ENCODE data around the gene UNC93A. TPM values are rescaled to one million over a fixed set of nuclear protein-coding genes. Genes with fewer than 3 reads are reported as not detected.
A peak's percentile ranks its signal among the peaks of the same experiment; 100 is the strongest.
"Not testable (repeated sequence)": the region's sequence is repeated elsewhere in the genome, so short reads cannot be mapped to it uniquely, and the experiment has no call there.

Gene UNC93A
- total RNA-seq, 1 donor from 2014 or later: not detected

DNA sequence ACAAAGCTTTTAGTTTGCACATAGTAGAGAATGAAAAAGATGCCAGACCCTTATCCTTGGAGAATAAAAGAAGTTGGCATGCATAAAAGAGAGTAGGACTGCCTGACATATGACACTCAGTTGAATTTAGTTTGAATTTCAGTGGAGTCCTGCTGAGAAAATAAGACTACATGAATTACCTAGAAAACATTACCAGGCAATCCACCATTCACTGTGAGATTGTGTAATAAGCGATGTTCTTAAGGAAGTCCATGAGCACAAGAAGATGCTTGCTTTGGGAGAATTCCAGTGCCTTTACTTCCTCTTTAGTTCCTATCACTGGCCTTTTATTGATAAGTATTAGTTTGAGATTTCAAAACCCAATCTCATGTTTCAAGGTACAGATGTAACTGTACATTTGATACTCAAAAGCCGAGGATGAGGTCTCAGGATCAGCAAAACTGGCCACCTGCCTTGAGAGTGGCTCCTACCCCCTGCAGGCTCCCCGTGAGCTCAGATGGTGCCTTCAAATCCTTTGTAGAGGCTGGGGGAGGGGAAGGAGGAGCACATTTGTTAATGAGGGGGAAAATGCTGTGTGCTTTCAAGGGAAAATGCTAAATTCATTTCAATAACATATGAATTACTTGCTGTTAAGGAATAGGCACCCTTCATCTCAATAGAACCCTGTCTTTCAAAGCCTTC is 11.2 kb upstream of the UNC93A start:
- no peak overlapping the region for H3K27ac Mint-ChIP-seq (ENCODE audit: unreplicated experiment)
- TF ChIP-seq, protein P1, sequence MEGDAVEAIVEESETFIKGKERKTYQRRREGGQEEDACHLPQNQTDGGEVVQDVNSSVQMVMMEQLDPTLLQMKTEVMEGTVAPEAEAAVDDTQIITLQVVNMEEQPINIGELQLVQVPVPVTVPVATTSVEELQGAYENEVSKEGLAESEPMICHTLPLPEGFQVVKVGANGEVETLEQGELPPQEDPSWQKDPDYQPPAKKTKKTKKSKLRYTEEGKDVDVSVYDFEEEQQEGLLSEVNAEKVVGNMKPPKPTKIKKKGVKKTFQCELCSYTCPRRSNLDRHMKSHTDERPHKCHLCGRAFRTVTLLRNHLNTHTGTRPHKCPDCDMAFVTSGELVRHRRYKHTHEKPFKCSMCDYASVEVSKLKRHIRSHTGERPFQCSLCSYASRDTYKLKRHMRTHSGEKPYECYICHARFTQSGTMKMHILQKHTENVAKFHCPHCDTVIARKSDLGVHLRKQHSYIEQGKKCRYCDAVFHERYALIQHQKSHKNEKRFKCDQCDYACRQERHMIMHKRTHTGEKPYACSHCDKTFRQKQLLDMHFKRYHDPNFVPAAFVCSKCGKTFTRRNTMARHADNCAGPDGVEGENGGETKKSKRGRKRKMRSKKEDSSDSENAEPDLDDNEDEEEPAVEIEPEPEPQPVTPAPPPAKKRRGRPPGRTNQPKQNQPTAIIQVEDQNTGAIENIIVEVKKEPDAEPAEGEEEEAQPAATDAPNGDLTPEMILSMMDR (IDR thresholded peaks at IDR 0.05; ENCODE audit: unreplicated experiment): no peak
- no peak overlapping the region for H3K4me3 Mint-ChIP-seq (ENCODE audit: unreplicated experiment)
- no peak for DNase-seq (ENCODE audit: low spot score)
- H3K4me1 Mint-ChIP-seq (ENCODE audit: unreplicated experiment): peaks cover 30% of the 10 kb centered on the region
- H3K36me3 Mint-ChIP-seq (ENCODE audit: low read depth, unreplicated experiment): peaks cover 3% of the 10 kb centered on the region
- no peaks in the 10 kb centered on the region for H3K9me3 Mint-ChIP-seq (ENCODE audit: unreplicated experiment)
- H3K27me3 Mint-ChIP-seq (ENCODE audit: unreplicated experiment): no peaks in the 10 kb centered on the region

DNA sequence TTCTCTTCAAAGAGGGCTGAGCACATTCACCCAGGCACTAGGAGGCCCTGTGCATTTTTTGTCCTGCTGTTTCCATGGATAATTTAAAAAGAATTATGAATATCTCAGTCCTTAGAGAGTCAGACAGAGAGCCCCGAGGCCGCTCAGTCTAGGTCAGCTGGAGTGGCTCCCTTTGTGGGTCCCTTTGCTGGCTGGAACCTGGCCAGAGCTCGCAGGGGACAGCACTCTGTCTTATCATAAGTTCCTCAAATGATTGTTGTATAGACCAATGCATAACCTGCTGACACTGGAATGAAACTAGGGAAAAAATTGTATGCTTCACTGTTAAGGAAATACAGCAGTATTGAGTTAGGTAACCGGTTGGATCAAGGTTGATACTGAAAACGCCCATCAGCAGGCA is 10.6 kb upstream of the UNC93A start:
- H3K4me3 Mint-ChIP-seq (ENCODE audit: unreplicated experiment); H3K27me3 Mint-ChIP-seq (ENCODE audit: unreplicated experiment); DNase-seq (ENCODE audit: low spot score); H3K36me3 Mint-ChIP-seq (ENCODE audit: low read depth, unreplicated experiment); H3K27ac Mint-ChIP-seq (ENCODE audit: unreplicated experiment); H3K9me3 Mint-ChIP-seq (ENCODE audit: unreplicated experiment): not testable (repeated sequence)
- H3K4me1 Mint-ChIP-seq (ENCODE audit: unreplicated experiment): peaks cover 28% of the 10 kb centered on the region

DNA sequence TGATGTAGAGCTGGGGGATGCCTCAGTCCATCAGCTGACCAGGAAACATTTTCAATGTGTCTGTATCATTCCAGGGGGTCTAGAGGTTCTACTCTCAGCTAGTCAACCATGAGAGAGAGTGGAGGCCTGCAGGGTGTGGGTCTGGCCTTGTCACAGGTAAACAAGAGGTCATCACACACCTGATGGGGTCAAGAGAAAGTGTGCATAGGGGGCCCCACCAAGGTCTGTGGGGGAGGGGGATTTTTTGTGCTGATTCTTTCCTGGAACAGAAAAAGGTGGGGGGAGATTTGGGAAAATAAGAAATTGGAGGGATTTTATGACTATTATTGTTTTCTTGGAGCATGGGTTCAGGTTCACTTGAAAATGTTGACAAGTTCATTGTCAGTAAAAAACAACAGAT is 8.9 kb upstream of the UNC93A start:
- no peak for DNase-seq (ENCODE audit: low spot score)
- peaks cover 20% of the 10 kb centered on the region for H3K4me1 Mint-ChIP-seq (ENCODE audit: unreplicated experiment)
- no peaks in the 10 kb centered on the region for H3K27me3 Mint-ChIP-seq (ENCODE audit: unreplicated experiment)
- no peaks in the 10 kb centered on the region for H3K9me3 Mint-ChIP-seq (ENCODE audit: unreplicated experiment)
- H3K36me3 Mint-ChIP-seq (ENCODE audit: low read depth, unreplicated experiment): peaks cover 3% of the 10 kb centered on the region
- H3K27ac Mint-ChIP-seq (ENCODE audit: unreplicated experiment): no peak overlapping the region
- TF ChIP-seq, protein P1 (IDR thresholded peaks at IDR 0.05; ENCODE audit: unreplicated experiment): no peak
- H3K4me3 Mint-ChIP-seq (ENCODE audit: unreplicated experiment): no peak overlapping the region

DNA sequence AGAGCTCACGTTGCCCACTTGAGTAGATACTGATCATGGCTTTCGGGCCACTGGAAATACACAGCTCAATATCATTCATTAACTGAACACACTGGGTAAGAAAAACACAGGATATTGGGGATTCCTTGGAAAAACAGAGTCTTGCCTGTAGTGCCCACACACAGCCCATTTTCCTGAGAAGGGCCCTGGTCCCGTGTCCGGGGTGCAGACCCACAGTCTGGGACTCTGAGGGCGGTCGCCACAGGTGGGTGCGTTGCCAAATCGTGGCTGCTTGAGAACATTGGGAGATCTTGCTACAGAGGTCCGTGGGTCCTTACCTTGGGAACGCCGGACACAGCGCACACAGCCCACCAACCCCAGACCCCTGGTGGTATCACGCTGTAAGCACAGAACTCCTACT is 6.5 kb upstream of the UNC93A start:
- peaks cover 11% of the 10 kb centered on the region for H3K4me1 Mint-ChIP-seq (ENCODE audit: unreplicated experiment)

DNA sequence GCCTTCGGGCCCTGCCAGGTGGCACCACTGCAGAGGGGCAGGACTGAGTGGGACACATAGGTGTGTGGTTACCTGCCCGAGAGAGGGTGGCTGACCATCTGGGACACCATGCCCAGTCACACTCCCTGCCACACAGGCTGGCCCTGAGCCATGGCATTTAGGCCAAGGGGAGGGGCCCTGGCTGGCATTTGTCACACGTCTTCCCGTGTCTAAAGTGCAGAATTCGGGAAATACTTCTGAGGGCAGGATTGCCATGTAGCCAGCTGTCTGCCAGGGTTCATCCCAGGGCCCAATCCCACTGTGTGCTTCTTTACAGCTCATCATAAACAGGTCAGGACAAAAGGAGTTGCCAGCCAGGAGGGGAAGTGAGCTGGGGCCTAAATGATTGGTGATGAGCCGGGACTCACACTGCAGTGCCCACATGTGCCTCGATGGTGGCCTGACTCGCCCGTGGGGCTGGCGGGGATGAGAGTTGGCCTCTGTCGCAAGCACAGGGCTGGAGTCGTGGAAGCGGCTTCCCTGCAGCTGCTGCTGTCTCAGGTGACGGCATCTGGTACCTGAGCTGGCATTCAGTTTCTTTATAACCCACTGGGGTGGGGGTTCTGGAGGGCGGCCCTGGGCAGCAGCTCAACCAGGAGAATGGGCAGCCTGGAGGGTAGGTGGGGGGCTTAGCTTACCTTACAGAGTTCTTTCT is 5.9 kb upstream of the UNC93A start:
- peaks cover 11% of the 10 kb centered on the region for H3K4me1 Mint-ChIP-seq (ENCODE audit: unreplicated experiment)
- H3K4me3 Mint-ChIP-seq (ENCODE audit: unreplicated experiment): no peak overlapping the region
- H3K27ac Mint-ChIP-seq (ENCODE audit: unreplicated experiment): no peak overlapping the region
- no peaks in the 10 kb centered on the region for H3K9me3 Mint-ChIP-seq (ENCODE audit: unreplicated experiment)
- no peak for DNase-seq (ENCODE audit: low spot score)
- H3K27me3 Mint-ChIP-seq (ENCODE audit: unreplicated experiment): no peaks in the 10 kb centered on the region
- H3K36me3 Mint-ChIP-seq (ENCODE audit: low read depth, unreplicated experiment): peaks cover 3% of the 10 kb centered on the region
- TF ChIP-seq, protein P1 (IDR thresholded peaks at IDR 0.05; ENCODE audit: unreplicated experiment): peak; percentile 13

More for the DNA sequence above, 6.5 kb upstream of the UNC93A start:
- not testable (repeated sequence) for DNase-seq (ENCODE audit: low spot score); H3K9me3 Mint-ChIP-seq (ENCODE audit: unreplicated experiment); H3K4me3 Mint-ChIP-seq (ENCODE audit: unreplicated experiment); H3K36me3 Mint-ChIP-seq (ENCODE audit: low read depth, unreplicated experiment); H3K27ac Mint-ChIP-seq (ENCODE audit: unreplicated experiment); H3K27me3 Mint-ChIP-seq (ENCODE audit: unreplicated experiment)
- TF ChIP-seq, protein P1 (IDR thresholded peaks at IDR 0.05; ENCODE audit: unreplicated experiment): peak; percentile 23

Measured in endothelial cell (in vitro differentiated cells).